NCI-H2107 treated with DMSO at 0.1 percent for 48 hours (cell line): ENCODE measurements around the gene TTLL9.
"Not testable (repeated sequence)": the region's sequence is repeated elsewhere in the genome, so short reads cannot be mapped to it uniquely, and the experiment has no call there.

Source experiments
- DNase-seq: peaks from one replicate; lab custom pipeline; 2025; ENCODE audit not compliant: unreplicated experiment; lab: John Stamatoyannopoulos, UW

The TTLL9 gene, protein sequence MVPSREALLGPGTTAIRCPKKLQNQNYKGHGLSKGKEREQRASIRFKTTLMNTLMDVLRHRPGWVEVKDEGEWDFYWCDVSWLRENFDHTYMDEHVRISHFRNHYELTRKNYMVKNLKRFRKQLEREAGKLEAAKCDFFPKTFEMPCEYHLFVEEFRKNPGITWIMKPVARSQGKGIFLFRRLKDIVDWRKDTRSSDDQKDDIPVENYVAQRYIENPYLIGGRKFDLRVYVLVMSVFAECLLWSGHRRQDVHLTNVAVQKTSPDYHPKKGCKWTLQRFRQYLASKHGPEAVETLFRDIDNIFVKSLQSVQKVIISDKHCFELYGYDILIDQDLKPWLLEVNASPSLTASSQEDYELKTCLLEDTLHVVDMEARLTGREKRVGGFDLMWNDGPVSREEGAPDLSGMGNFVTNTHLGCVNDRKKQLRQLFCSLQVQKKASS

DNA sequence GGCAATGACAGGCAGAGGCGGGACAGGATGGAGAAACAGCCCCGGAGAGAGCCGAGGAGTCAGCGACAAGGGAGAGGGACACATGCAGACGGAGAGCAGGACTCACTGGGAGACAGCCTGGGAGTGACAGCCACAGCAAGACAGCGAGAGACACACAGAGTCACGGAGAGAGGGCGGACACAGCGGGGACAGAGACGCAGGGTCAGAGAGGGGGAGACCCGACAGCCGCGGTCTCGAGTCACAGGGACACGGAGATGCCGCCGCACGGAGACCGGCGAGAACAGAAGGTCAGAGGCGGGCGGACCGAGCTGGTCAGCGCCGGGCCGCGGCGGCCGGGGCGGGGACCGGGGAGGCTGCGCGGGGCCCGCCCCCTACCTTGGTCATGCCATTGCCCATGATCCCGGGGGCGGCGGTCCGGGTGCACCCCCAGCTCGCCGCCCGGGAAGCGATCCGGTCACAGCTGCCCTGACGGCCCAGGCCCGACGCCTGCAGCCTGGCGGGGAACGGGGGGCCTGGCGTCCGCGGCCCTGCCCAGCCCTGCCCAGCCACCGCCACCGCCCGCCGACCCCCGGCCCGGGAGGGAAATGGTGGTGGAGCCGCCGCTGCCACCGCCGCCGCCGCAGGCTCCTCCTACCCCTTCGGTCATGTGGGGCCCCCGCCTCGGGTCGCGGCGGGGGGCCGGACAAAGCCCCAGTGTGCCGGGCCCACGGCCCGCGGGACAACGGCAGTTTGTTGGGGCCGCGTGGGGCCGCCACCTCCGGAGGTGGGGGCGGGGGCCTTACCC lies at the start of gene TTLL9, which contains the start of gene DUSP15:
TSS of gene TTLL9 (plus strand) at position 693 of the 784 bp plus-strand sequence. CDS start 493 bp downstream, outside the sequence.
TSS of gene DUSP15 (minus strand) at position 586 of the 784 bp plus-strand sequence. CDS start at position 396, 190 bp downstream.
- no peak for DNase-seq

DNA sequence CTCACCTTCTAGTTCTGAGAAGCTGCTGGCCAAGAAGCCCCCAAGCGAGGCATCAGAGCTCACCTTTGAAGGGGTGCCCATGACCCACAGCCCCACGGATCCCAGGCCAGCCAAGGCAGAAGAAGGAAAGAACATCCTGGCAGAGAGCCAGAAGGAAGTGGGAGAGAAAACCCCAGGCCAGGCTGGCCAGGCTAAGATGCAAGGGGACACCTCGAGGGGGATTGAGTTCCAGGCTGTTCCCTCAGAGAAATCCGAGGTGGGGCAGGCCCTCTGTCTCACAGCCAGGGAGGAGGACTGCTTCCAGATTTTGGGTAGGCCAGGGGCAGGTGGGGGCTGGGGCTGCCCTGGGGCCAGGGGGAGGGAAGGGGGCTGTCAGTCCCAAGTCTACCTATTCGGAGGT lies 49.0 kb upstream of the TTLL9 start:
- DNase-seq, result no peak

DNA sequence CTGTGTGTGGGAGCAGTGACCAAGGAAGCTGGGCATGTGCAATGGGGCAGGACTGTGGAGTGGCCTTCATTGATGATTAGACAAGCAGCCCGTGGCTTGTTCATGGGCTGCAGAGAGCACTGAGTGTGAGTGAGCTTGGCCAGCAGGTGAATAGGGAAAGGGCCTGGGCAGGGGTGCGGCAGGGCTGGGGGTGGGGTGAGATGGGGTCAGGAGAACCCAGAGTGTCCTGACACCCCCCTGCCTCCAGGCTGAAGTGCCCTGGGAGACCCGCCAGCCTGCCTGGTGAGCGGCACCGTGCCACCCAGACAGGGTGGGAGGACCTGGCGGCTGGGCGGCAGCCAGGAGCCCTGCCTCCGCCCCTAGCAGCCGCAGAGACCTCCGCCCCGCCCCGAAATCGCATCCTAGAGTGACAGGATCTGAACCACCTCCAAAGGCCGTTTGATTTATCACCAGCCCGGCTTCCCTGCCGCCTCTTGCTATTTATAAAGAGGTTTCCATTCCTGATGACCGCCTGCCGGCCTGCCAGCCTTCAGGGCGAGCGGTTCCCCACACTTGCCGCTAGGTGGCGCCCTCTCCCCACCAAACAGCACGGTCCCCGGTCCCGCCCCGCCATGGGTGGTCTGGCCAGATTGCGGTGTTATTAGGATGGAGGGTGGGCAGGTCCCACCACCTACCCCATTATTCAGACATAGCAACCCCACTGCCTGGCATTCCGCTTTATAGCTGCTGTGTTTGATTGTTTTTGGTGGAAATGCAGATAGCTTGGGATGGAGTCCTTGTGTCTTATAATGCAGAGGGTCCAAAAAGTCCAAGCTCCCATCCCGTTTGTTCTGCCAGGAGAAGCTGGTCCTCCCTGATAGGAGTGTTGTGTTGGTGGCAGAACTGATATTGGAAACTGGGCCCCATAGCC lies 47.8 kb upstream of the TTLL9 start:
- DNase-seq, result peak; percentile 36

DNA sequence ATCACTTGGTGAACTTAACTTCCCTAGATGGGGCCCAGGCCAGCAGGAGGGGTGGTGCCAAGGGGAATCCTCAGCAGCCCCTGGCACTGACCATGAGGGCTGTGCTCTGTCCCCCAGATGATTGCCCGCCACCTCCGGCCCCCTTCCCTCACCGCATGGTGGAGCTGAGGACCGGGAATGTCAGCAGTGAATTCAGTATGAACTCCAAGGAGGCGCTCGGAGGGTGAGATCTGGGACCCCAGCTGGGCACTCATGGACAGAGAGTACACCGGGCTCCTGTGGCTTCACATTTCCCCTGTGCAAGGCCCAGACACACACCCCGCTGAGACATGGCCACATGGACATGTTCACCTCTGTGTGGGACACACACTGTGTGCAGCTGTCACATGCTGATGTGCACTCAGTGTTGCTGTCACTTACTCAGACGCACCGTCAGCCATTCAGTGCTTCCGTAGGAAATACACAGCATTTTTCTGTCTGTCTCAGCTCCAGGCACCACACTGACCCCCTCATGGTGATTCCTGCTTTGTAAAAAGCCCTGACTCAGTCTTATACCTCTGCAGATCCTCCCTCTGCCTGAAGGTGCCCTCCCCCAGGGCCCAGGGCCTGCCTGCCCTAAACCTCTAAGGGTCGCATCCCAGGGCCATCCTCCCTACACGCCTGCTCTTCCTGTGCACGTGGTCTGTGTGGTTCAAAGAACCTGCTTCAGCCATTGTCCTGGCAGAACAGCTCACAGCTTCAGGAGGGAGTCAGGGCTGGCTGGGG lies 46.9 kb upstream of the TTLL9 start:
- DNase-seq, result no peak

GRCh38 chr20:31824125-31824485 lies 46.3 kb upstream of the TTLL9 start:
- DNase-seq, result no peak

- DNase-seq, result no peak
Measured at GRCh38 chr20:31824554-31825313, 45.7 kb upstream of the TTLL9 start.

DNA sequence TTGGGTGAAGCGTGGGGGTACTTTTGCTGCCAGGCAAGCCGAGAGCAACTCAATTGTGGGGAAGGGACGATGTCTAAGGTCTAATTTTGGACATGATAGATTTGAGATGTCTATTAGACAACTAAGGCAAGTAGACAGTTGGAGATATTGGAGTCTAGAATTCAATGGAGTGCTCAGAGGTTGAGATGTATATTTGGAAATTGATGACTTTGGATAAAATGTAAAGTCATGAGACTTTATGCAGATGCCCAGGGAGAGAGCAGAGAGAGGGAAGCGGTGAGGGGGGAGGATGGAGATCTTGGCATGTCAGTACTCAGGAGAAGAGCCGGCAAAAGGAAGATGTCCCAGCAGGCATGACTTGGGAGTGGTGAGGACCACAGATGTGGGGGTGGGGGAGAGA lies 44.4 kb upstream of the TTLL9 start:
- no peak for DNase-seq

DNA sequence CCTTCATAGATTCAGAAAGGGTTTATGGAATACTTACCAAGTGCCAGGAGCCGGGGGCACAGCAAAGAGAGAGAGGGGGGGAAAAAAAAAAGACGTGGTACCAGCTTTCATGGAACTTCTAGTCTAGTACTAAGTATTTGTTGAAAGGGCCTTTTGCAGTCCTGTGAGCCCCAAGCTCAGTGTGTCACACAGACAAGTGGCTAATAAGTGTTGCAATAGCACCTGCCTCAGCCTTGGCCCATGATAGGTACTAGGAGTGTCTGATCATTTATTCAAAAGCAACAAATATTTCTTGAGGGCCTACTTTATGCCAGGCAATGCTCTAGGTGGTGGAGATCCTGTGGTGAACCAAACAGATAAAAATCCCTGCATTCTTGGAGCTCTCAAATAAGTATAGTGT lies 43.4 kb upstream of the TTLL9 start:
- DNase-seq, result no peak

GRCh38 chr20:31828016-31828415 lies 42.4 kb upstream of the TTLL9 start:
- not testable (repeated sequence) for DNase-seq

- no peak for DNase-seq
Measured at GRCh38 chr20:31829731-31830130, 40.7 kb upstream of the TTLL9 start.

DNA sequence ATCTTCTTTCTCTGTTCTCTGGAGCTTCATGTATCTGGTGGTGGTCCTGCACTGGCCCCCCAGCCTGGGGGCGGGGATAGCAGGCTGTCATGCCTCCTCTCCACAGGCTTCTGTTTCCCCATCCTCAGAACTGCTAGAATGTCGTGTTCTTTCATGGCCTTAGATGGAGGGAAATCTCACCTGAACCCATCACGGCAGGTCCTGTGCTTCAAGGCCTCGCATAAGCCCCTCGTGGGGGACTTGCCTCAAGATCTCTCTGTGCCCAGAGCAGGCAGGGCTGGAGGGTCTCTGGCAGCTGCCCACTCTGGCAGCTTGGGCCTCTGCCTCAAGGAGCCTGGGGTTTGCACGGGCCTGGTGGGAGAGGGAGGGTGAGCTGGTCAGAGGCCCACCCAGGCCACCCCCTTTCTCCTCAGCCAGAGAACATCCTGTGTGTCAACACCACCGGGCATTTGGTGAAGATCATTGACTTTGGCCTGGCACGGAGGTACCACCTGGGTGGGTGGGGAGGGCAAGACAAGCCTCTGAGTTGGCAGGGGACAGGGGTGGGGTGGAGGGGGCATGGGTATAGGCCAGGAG lies 39.9 kb upstream of the TTLL9 start:
- no peak for DNase-seq

GRCh38 chr20:31831211-31831610 lies 39.2 kb upstream of the TTLL9 start:
- DNase-seq, result no peak

DNA sequence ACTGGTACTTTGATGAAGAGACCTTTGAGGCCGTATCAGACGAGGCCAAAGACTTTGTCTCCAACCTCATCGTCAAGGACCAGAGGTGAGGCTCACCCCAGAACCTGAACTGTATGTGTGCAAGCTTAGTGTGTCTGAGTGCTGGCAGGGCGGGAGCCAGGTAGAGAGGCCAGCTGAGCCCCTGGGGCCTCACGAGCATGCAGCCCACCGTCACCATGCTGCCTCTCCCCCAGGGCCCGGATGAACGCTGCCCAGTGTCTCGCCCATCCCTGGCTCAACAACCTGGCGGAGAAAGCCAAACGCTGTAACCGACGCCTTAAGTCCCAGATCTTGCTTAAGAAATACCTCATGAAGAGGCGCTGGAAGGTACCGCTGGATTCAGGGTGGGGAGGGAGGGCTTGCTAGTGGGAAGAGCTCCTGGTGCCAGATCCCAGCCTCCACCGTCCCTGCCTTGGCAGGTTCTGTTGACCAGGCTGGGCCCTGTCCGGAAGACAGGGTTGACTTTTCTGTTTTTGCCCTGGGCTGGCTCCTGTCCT lies 38.6 kb upstream of the TTLL9 start:
- no peak for DNase-seq

DNA sequence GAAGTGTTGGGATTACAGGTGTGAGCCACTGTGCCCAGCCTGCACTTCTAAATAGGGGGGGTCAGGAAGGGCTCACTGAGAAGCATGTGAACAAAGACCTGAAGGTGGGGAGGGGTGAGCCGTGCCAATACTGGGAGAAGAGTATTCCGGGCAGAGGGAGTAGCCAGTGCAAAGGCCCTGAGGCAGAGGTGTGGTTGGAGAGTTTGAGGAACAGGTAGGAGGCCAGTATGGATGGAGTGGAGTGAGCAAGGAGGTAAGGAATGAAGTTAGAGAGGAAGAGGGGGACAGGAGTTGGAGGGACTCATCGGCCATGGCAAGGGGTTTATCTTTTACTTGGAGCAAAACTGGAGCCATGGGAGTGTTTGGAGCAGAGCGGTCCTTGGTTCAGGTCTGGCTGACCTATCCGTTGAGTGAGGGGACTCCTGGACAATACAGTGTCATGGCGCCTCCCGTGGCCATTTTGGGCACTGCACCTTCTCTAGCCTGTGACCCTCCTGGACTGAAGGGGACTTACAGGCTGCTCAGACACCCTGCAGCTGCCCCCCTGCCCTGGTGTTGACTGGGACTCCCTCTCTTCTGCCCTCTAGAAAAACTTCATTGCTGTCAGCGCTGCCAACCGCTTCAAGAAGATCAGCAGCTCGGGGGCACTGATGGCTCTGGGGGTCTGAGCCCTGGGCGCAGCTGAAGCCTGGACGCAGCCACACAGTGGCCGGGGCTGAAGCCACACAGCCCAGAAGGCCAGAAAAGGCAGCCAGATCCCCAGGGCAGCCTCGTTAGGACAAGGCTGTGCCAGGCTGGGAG lies 37.1 kb upstream of the TTLL9 start:
- DNase-seq, result no peak

DNA sequence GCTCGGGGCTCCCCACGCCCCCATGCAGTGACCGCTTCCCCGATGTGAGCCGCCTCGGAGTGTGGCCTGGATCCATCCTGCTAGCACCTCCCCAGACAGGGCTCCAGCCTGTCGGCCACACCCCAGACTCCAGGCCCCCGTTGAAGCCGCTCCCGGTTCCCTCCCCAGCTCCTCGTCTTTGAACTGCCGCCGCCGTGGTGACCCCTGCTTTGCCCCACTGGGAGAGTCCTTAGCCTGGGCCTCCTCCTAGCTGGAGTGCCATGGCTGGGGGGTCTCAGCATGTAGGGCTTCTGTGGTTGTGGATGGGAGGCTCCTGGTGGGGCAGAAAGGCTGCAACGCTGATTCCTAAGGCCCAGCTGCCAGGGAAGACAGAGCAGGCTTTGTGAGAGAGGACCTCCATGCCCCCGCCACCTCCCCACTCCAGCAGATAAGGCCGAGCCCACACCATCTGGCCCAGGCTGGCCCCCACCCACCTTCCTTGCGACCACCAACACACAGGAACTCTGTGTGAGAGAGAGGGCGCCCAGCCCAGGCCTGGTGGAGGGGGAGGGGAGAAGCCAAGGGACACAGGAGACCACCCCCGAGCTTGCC lies 36.4 kb upstream of the TTLL9 start:
- DNase-seq, result no peak

GRCh38 chr20:31835554-31835953 lies 34.9 kb upstream of the TTLL9 start:
- no peak for DNase-seq

DNA sequence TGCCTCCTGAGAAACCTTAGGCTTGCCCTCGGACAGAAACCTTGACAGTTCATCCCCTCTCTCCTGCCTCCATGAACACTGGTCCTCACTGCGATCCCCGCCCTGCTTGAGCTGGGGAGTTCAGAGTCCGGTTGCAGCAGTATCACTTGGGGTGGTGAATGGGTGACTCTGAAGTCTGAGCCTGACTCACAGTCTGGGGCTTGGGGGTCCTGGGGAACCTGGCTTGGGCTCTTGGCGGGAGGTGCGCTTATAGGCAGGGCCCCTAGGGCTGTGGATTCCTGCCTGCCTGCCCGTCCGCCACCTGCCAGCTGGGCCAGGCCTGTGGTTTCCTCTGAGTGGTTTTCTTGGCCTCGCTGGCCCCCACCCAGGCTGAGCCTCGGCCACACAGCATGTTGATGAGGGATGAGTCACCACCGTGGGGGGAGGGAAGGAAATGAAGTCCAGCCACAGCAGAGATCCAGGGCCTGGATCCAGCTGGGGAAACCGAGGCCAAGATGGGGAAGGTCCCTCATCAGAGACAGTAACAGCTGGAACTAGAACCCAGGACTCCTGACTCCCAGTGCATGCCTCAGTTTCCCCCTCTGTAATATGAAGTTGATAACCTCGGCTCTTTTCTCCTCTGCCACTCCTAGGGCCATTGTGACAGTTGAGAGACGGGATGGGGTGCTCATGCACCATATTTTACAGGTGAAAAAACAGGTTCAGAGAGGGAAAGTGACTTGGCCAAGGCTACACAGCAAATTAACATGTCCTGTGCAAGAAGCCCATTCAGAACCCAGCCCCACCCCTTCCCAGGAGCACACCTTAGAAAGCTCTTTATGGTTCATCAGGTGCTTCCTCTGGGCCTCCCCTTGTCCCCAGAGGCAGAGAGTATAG lies 34.2 kb upstream of the TTLL9 start:
- DNase-seq, result no peak
